ENCODE results near the gene ZMYND12. TPM values are rescaled to one million over a fixed set of nuclear protein-coding genes. Genes with fewer than 3 reads are reported as not detected.

ZMYND12 gene
- total RNA-seq, 2 donors from 2014 or later, result 2.9 to 3.5 TPM

GRCh38 chr1:42392255-42392654 lies 63.6 kb downstream of the ZMYND12 start:
- H3K4me1 ChIP-seq, result no peaks in the 10 kb centered on the region
- H3K9ac ChIP-seq (ENCODE audit: low read depth in 2 of 2, low read length in 2 of 2), result no peak overlapping the region
- H3K9me3 ChIP-seq, result no peaks in the 10 kb centered on the region
- no peak for DNase-seq
- H3K4me3 ChIP-seq, result no peak overlapping the region
- no peaks in the 10 kb centered on the region for H3K36me3 ChIP-seq
- TF ChIP-seq, protein P1, sequence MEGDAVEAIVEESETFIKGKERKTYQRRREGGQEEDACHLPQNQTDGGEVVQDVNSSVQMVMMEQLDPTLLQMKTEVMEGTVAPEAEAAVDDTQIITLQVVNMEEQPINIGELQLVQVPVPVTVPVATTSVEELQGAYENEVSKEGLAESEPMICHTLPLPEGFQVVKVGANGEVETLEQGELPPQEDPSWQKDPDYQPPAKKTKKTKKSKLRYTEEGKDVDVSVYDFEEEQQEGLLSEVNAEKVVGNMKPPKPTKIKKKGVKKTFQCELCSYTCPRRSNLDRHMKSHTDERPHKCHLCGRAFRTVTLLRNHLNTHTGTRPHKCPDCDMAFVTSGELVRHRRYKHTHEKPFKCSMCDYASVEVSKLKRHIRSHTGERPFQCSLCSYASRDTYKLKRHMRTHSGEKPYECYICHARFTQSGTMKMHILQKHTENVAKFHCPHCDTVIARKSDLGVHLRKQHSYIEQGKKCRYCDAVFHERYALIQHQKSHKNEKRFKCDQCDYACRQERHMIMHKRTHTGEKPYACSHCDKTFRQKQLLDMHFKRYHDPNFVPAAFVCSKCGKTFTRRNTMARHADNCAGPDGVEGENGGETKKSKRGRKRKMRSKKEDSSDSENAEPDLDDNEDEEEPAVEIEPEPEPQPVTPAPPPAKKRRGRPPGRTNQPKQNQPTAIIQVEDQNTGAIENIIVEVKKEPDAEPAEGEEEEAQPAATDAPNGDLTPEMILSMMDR (IDR thresholded peaks at IDR 0.05), result no peak
- peak overlapping the region; percentile 34 for H3K27ac ChIP-seq
- intact Hi-C loops (cut with DNase I), result no loop called here
- no peaks in the 10 kb centered on the region for H3K27me3 ChIP-seq

GRCh38 chr1:42386051-42386450 lies 69.8 kb downstream of the ZMYND12 start:
- H3K27ac ChIP-seq, result no peak overlapping the region
- intact Hi-C loops (cut with DNase I), result no loop called here
- H3K9ac ChIP-seq (ENCODE audit: low read depth in 2 of 2, low read length in 2 of 2), result no peak overlapping the region
- peaks cover 5% of the 10 kb centered on the region for H3K27me3 ChIP-seq
- no peaks in the 10 kb centered on the region for H3K9me3 ChIP-seq
- H3K4me3 ChIP-seq, result no peak overlapping the region
- H3K4me1 ChIP-seq, result no peaks in the 10 kb centered on the region
- no peaks in the 10 kb centered on the region for H3K36me3 ChIP-seq
- no peak for DNase-seq
- TF ChIP-seq, protein P1 (IDR thresholded peaks at IDR 0.05), result no peak

GRCh38 chr1:42385283-42385682 lies 70.5 kb downstream of the ZMYND12 start:
- H3K4me1 ChIP-seq, result no peaks in the 10 kb centered on the region
- H3K9ac ChIP-seq (ENCODE audit: low read depth in 2 of 2, low read length in 2 of 2), result no peak overlapping the region

DNA sequence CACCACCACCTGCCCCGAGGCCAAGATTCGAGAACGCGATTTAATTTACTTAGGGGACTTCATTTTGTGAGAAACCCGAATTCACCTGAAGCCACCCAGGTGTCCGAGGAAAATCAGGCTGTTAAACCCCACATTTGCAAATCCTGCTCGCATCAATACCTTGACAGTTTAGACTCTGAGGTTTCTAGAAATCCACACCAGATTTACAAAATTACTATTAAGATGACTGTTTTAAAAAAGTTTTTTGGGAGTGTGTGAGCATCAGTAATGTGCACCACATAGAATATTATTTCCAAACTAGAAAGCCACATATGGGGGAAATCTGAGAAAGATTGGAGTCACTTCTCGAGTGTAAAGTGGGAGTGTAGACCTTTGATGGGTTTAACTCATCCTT lies 74.5 kb downstream of the ZMYND12 start:
- Histone ChIP-seq H3K27me3 (peaks cover 5% of the 10 kb centered on the region), H3K4me3 (peak overlapping the region; percentile 63), H3K4me1 (no peaks in the 10 kb centered on the region), H3K36me3 (no peaks in the 10 kb centered on the region), H3K27ac (no peak overlapping the region), H3K9ac (ENCODE audit: low read depth in 2 of 2, low read length in 2 of 2) (peak overlapping the region; percentile 58 to 67), H3K9me3 (no peaks in the 10 kb centered on the region)
- TF ChIP-seq, protein P1 (IDR thresholded peaks at IDR 0.05), result no peak
- intact Hi-C loops (cut with DNase I), result no loop called here
- DNase-seq, result no peak

More at GRCh38 chr1:42385283-42385682, 70.5 kb downstream of the ZMYND12 start:
- no peak for DNase-seq
- no peak overlapping the region for H3K27ac ChIP-seq
- TF ChIP-seq, protein P1 (IDR thresholded peaks at IDR 0.05), result no peak
- intact Hi-C loops (cut with DNase I), result no loop called here
- H3K27me3 ChIP-seq, result peaks cover 5% of the 10 kb centered on the region
- no peaks in the 10 kb centered on the region for H3K9me3 ChIP-seq
- no peak overlapping the region for H3K4me3 ChIP-seq
- H3K36me3 ChIP-seq, result no peaks in the 10 kb centered on the region

- Histone ChIP-seq H3K9ac (ENCODE audit: low read depth in 2 of 2, low read length in 2 of 2) (peak within 1 kb of the TSS; percentile 67 to 70), H3K27ac (no peak within 1 kb of the TSS), H3K4me1 (no peaks in the 10 kb centered on the region), H3K36me3 (no peaks in the 10 kb centered on the region), H3K4me3 (peak within 1 kb of the TSS; percentile 63), H3K27me3 (peaks cover 5% of the 10 kb centered on the region), H3K9me3 (no peaks in the 10 kb centered on the region)
- TF ChIP-seq, protein P1 (IDR thresholded peaks at IDR 0.05), result no peak
- intact Hi-C loops (cut with DNase I), result no loop called here
- peak; percentile 61 for DNase-seq
Measured at GRCh38 chr1:42380586-42381279, 75.1 kb downstream of the ZMYND12 start, which contains the start of gene RIMKLA. TSS of gene RIMKLA (plus strand) at chr1:42380792. CDS start at chr1:42380935, 143 bp downstream.

Other genes starting within 250 kb of the ZMYND12 start
- 10 to 100 TPM; 39.9 to 44.8 TPM for gene FOXJ3, start 120.8 kb downstream of the ZMYND12 start, total RNA-seq
- 10 to 100 TPM; 14.3 to 30.9 TPM for gene RIMKLA, start 75.2 kb downstream of the ZMYND12 start, total RNA-seq
- 100 to 1,000 TPM in 1 of 2 donors, 10 to 100 TPM in 1; 93.0 to 108 TPM for gene PPCS, start 521 bp upstream of the ZMYND12 start, total RNA-seq
- 1 to 10 TPM; 1.5 to 1.8 TPM for gene CCDC30, start 7.3 kb upstream of the ZMYND12 start, total RNA-seq
- gene PPIH, start 202.4 kb upstream of the ZMYND12 start, total RNA-seq, result 10 to 100 TPM; 35.0 to 70.8 TPM
- gene YBX1, start 226.4 kb upstream of the ZMYND12 start, total RNA-seq, result 100 to 1,000 TPM; 471 to 894 TPM